GM23338 (cell line): ENCODE results near the gene CLIP2.

Experiments used
- EZH2 ChIP-seq: fragments of 200-600 bp; sonication (generic); IDR thresholded peaks from one replicate; pipeline ENCODE4 v1.8.0; 2017; ENCODE audit warnings: antibody characterized with exemption, mild to moderate bottlenecking, low read depth; ENCODE audit not compliant: unreplicated experiment
- JUNB ChIP-seq: IDR thresholded peaks from one replicate; pipeline ENCODE4 v1.6.1; 2016; ENCODE audit warnings: antibody characterized with exemption; ENCODE audit not compliant: unreplicated experiment
- POLR2AphosphoS5 ChIP-seq: IDR thresholded peaks from 2 replicates; pipeline ENCODE4 v1.6.1; 2016; ENCODE audit warnings: antibody characterized with exemption, low read depth
- TF ChIP-seq, protein P1 (sequence below), 2 experiments: fragments of 200-600 bp in 1 of 2; sonication (generic) in 1 of 2; conservative IDR thresholded peaks; 2 replicates each; pipeline versions ENCODE4 v1.5.1 to v1.6.1; 2016 to 2017; ENCODE audit warnings: antibody characterized with exemption in 2 of 2, low read depth in 2 of 2, mild to moderate bottlenecking in 2 of 2, moderate library complexity in 1 of 2
- TF ChIP-seq, protein P2 (sequence below): IDR thresholded peaks from one replicate; pipeline ENCODE4 v1.6.1; 2018; ENCODE audit warnings: antibody characterized with exemption; ENCODE audit not compliant: unreplicated experiment

DNA sequence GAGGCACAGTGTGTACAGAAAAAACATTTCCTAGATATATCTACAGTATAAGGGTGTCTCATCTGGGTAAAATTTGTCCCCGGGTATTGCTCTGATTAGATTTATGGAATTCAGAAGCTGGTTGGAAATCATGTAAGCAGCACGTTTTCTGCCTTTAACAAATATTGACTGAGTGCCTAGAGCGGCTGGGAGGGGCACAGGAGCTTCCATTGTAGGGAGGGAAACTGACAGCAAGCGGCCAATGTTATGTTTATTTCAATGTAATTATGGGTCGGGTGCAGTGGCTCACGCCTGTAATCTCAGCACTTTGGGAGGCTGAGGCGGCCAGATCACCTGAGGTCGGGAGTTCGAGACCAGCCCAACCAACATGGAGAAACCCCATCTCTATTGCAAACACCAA lies 30.6 kb upstream of the CLIP2 start:
- TF ChIP-seq, protein P1, sequence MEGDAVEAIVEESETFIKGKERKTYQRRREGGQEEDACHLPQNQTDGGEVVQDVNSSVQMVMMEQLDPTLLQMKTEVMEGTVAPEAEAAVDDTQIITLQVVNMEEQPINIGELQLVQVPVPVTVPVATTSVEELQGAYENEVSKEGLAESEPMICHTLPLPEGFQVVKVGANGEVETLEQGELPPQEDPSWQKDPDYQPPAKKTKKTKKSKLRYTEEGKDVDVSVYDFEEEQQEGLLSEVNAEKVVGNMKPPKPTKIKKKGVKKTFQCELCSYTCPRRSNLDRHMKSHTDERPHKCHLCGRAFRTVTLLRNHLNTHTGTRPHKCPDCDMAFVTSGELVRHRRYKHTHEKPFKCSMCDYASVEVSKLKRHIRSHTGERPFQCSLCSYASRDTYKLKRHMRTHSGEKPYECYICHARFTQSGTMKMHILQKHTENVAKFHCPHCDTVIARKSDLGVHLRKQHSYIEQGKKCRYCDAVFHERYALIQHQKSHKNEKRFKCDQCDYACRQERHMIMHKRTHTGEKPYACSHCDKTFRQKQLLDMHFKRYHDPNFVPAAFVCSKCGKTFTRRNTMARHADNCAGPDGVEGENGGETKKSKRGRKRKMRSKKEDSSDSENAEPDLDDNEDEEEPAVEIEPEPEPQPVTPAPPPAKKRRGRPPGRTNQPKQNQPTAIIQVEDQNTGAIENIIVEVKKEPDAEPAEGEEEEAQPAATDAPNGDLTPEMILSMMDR (conservative IDR thresholded peaks at IDR 0.05; ENCODE audit: low read depth in 2 of 2): no peak
- TF ChIP-seq POLR2AphosphoS5 (no peak), EZH2 (no peak), JUNB (no peak)
- TF ChIP-seq, protein P2, sequence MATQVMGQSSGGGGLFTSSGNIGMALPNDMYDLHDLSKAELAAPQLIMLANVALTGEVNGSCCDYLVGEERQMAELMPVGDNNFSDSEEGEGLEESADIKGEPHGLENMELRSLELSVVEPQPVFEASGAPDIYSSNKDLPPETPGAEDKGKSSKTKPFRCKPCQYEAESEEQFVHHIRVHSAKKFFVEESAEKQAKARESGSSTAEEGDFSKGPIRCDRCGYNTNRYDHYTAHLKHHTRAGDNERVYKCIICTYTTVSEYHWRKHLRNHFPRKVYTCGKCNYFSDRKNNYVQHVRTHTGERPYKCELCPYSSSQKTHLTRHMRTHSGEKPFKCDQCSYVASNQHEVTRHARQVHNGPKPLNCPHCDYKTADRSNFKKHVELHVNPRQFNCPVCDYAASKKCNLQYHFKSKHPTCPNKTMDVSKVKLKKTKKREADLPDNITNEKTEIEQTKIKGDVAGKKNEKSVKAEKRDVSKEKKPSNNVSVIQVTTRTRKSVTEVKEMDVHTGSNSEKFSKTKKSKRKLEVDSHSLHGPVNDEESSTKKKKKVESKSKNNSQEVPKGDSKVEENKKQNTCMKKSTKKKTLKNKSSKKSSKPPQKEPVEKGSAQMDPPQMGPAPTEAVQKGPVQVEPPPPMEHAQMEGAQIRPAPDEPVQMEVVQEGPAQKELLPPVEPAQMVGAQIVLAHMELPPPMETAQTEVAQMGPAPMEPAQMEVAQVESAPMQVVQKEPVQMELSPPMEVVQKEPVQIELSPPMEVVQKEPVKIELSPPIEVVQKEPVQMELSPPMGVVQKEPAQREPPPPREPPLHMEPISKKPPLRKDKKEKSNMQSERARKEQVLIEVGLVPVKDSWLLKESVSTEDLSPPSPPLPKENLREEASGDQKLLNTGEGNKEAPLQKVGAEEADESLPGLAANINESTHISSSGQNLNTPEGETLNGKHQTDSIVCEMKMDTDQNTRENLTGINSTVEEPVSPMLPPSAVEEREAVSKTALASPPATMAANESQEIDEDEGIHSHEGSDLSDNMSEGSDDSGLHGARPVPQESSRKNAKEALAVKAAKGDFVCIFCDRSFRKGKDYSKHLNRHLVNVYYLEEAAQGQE: no peak
